GM12875 (cell line): ENCODE measurements around the gene CRYBG2.

Experiments
- H3K4me3 ChIP-seq: one replicate; pipeline ENCODE4 v1.5.1; 2011; ENCODE audit warnings: low read depth, low read length, control low read depth
- CTCF ChIP-seq: IDR thresholded peaks from 2 replicates; pipeline ENCODE4 v1.5.1; 2011; ENCODE audit warnings: low read depth, mild to moderate bottlenecking, control low read depth, inconsistent platforms, low read length, moderate library complexity, borderline replicate concordance; ENCODE audit not compliant: insufficient read depth

Gene CRYBG2

GRCh38 chr1:26360807-26361604 lies 7.1 kb upstream of the CRYBG2 start:
- no peak for TF ChIP-seq CTCF
- H3K4me3 ChIP-seq: no peak overlapping the region

GRCh38 chr1:26359981-26360806 lies 6.3 kb upstream of the CRYBG2 start:
- H3K4me3 ChIP-seq: no peak overlapping the region
- TF ChIP-seq CTCF: no peak

GRCh38 chr1:26358411-26359384 lies 4.8 kb upstream of the CRYBG2 start:
- H3K4me3 ChIP-seq: no peak overlapping the region
- TF ChIP-seq CTCF: no peak

- H3K4me3 ChIP-seq: no peak overlapping the region
- no peak for TF ChIP-seq CTCF
These were observed 3.2 kb upstream of the CRYBG2 start for GRCh38 chr1:26357121-26357602.

DNA sequence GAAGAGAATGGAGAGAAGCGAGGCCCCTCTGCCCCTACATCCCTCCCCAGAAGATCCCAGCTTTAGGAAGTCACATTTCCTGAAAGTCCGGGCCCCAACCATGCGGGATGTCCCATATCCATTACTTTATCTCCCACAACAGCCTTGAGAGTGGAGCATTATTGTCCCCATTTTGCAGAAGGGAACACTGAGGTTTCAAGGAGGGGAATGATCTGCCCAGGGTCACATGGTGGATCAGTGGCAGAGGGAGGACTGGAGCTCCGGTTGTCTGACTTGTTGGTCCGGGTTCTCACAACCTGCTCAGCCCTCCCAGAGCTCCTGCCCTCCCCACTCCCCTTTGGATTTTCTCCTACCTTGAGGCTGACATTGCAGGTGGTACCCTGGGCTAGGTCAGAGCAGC lies 2.2 kb upstream of the CRYBG2 start:
- TF ChIP-seq CTCF: no peak
- no peak overlapping the region for H3K4me3 ChIP-seq

DNA sequence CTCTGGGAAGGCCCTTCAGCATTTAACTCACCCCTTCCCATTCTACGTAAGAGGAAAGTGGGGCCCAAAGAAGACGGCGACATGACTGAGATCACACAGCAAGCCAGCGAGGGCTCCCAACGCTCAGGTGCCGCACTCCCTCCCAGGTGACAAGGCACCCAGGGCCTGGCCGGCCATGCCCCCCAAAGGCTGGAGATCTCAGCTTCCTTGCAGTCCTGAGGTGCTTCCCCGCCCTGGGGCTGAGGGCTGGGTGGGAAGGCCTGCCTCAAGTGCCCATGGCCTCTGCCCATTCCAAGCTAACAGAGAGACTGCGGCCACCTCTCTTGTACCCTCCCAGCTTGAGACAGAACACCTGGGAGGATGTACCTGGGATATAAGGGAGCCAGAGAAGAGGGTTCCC lies 1.0 kb upstream of the CRYBG2 start:
- no peak for TF ChIP-seq CTCF
- no peak overlapping the region for H3K4me3 ChIP-seq
